HG03442 (cell line): ENCODE data around the gene MTRF1L.
"Not testable (repeated sequence)": the region's sequence is repeated elsewhere in the genome, so short reads cannot be mapped to it uniquely, and the experiment has no call there.

ENCODE experiments used
- ATAC-seq: cut with Tn5 transposase; IDR thresholded peaks from one replicate; pipeline ENCODE4 v1.9.1; 2021; ENCODE audit warnings: mild to moderate bottlenecking, moderate library complexity; ENCODE audit not compliant: unreplicated experiment

The MTRF1L gene

DNA sequence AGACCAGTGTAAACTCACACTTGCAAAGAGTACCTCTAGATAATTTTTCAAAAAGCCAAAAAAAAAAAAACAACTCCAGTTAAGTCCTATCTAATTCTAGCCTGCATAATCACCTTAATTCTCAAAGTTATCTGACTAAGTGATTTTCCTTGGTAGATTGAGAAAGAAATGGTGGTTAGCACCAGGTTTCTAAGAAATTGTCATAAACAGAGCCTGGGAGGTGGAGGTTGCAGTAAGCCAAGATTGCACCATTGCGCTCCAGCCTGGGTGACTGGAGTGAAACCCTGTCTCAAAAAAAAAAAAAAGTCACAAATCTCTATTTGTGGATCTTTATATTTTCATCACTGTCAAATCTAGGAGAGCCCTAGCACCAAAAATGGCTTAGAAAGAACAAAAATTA, 28.6 kb downstream of the MTRF1L start:
- ATAC-seq = no peak

DNA sequence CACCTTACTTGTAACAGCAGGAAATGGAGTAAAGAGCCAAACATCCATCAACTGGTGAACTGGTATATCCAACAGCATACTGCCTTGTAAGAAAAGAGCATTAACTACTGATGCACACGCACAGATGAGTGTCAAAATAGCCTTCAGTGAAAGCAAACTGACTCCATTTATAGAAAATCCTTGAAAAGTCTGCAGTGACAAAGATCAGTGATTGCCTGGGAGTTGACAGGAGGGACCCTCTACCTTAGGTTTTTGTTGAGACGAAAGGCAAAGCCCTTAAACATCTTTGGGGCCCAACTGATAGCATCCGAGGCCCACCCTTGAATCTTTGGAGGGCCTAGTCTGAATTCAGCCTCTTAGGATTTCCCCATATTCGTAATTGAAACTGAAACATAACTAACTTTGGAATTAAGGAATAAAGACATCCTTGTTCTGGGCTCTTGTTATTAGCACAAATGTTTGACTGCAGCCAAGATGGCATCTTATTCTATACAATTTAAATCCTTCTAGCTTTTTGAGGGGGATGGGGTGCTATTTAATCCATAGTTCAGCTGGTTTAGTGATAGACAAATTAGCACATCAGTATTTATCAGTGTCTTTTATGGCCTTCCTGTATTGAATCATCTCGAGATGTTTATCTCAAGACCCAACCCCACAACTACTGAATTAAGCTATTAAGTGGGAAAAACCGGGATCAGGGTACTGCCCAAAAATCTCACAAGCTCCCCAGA, 32.7 kb downstream of the MTRF1L start:
- no peak for ATAC-seq

DNA sequence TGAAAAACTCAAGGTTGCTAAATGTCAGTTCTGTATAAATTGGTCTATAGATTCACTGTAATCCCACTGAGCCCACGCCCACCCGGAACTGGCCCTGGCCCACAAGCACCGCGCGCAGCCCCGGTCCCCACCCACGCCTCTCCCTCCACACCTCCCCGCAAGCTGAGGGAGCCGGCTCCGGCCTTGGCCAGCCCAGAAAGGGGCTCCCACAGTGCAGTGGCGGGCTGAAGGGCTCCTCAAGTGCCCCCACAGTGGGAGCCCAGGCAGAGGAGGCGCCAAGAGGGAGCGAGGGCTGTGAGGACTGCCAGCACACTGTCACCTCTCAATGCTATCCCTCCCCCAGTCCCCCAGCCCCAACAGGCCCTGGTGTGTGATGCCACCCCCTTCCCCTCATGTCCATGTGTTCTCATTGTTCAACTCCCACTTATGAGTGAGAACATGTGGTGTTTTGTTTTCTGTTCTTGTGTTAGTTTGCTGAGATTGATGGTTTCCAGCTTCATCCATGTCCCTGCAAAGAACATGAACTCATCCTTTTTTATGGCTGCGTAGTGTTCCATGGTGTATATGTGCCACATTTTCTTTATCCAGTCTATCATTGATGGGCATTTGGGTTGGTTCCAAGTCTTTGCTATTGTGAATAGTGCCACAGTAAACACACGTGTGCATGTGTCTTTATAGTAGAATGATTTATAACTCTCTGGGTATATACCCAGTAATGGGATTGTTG, 36.2 kb downstream of the MTRF1L start:
- not testable (repeated sequence) for ATAC-seq

DNA sequence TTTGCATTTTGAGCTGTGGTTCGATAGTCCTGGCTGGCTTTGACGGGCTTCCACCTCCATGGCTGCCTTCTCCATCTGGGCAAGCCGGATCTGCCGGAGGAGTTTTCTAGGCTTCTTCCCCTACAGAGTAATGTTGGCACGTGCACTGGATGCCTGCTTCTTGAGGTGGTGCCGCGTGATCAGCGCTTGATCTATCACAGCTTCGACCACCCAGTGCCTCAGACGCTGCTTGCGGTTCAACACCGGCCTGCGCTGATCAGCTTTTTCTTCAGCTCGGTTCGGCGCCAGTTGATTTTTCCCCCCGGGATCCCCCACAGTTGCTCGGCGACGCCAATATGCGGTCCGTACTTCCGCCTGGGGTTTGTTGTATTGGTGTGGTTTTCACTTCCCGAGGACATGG, 43.2 kb downstream of the MTRF1L start:
- no peak for ATAC-seq

DNA sequence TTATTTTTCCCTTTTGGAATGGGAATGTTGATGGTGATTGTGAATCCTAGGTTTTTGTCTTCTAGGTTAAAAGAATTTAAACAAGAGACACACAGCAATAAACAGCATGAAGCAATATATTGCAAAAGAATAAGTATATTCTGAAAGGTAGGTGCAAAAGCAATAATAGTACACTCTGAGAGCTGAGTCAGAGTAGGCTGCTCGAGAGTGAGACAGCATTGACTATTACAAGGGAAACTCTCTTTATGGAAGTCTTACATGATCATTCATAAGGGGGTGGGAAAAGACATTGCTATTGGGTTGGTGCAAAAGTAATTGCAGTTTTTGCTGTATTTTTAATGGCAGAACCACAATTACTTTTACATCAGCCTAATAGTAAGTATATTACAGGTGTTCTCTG, 44.7 kb downstream of the MTRF1L start:
- no peak for ATAC-seq

DNA sequence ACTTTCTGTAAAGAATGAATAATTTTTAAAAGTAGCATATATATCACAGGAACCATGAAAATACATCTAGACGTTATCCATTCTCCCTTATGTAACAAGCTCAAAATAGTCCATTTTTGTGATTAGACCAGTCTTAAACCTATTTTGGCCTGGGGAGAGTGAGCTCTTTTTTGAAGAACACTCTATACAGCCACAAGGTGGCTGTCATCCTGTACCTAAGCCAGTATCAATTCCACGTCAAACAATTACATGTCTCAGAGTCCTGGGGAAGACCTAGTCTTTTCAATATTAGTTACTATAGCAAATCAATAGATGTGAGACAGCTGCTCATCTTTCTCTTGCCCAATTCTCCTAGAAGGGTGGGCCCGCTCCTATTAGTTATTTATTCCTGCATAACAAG, 48.1 kb downstream of the MTRF1L start:
- ATAC-seq = peak; percentile 51

DNA sequence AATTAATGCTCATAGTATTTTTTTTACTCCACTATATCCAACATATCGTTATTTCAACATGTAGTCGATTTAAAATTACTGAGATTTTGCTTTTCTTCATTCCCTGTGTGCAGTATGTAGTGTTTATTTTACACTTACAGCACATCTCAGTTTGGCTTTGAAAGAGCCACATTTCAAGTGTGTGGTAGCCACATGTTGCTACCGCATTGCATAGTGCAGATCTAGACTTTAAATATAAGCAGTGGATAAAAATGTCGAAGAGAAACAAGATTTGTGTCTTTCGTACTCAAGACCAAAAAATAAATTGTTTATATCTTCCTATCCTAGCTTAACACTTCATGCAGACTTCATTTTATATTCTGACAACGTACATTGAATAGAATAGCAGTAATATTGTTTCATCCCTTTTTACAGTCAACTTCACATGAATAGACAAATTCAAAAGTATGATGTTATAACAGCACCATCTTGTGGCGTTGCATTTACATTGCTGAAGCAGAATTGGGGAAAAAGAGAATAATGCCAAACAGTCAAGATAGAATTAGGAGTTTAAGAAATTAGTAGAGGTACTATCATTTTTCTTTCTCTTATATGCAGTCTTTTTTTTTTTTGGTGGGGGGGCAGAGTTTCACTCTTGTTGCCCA, 49.5 kb downstream of the MTRF1L start:
- no peak for ATAC-seq

DNA sequence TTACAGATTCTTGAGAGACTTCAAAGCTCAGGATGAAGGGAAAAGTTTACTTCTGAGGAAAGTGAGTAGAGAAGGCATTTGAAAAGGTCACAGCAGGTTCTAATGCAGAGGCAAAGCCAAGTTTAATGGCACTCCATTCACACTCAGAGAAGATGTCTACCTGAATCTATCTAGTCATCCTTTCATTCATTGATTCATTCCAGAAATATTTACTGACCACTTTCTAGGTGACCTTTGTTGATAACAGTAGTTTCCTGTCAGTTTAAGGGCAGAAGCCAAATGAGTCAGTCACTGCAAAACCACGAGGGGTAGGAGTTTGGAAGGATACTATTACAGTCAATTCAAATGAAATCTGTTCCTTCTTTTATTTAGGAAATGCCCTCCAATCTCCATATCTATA, 50.5 kb downstream of the MTRF1L start:
- no peak for ATAC-seq

DNA sequence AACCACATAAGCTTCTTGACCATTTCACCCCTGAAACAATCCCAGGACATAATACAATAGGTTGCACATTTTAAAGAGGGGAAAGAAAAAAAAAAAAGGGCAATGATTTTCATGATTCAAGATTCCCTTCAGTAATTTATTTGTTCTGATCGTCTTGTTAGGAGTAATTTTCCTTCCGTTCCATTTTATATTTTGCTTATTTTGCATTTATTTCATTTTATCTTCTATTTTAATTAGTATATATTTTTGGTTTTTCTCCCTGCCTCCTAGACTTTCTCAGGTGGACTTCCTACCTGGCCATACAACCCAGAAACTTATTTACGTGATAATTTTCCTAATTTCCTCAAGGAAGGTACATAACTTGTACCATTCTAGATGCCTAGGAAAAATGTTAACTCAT, 52.3 kb downstream of the MTRF1L start:
- no peak for ATAC-seq

DNA sequence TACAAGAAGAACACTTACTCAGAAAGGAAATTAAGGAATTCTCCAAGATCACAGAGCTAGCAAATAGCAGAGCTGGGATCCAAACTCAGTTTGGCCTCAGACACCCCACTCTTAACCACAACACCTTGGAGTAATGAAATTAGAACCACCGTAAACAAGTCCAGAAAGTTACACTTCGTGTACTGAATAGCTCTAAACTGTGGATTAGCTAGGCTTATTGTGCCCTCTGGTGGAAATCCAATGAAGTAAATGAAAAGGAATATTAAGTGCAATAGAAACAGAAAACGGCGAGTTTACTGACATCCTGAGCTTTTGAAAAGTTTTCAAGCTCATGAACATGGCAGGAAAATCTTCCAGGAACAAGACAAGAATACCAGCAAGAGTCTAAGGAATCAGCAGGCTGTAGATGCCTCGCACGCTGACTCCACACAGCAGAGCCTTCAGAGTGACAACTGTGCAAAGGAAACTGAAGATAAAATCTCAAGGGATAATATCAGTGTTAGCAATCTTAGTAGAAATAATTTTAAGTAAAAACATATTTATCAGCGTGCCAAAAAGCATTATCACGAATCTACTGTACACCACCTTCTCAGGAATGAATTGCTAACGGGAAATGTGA, 54.2 kb downstream of the MTRF1L start:
- peak; percentile 88 for ATAC-seq

DNA sequence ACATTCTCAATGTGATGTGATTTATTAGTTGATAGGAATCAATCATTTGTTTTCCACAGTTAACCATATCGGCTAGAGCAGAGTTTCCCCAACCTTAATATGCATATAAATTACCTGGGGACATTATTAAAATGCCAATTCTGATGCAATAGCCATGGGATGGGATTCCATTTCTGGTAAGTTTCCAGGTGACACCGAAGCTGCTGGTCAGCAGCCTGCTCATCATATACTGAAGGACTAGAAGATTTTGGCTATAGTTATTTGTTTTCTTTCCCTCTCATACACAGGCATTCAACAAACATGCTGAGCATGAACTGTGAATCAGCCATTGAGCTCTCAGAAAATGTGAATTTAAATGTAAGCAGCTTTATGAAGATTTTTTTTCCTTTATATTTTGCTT, 55.5 kb downstream of the MTRF1L start:
- ATAC-seq = no peak

DNA sequence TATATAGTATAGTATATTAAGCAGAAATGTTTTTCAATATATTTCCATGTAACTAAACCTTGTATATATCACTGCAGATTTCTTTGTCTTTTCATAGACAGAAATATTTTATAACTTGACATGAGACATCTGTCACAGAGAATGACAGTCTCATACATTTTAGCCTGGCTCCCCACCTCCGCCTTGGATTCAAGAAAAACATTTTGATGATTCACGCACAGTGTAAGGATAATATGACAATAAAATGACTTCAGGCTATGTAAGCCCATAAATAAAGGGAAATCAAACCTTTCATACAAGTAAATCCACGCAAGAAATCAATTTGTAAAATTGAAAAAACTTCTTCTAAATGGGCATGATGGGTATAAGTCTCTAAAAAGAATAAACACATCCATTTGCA, 56.0 kb downstream of the MTRF1L start:
- ATAC-seq = no peak

DNA sequence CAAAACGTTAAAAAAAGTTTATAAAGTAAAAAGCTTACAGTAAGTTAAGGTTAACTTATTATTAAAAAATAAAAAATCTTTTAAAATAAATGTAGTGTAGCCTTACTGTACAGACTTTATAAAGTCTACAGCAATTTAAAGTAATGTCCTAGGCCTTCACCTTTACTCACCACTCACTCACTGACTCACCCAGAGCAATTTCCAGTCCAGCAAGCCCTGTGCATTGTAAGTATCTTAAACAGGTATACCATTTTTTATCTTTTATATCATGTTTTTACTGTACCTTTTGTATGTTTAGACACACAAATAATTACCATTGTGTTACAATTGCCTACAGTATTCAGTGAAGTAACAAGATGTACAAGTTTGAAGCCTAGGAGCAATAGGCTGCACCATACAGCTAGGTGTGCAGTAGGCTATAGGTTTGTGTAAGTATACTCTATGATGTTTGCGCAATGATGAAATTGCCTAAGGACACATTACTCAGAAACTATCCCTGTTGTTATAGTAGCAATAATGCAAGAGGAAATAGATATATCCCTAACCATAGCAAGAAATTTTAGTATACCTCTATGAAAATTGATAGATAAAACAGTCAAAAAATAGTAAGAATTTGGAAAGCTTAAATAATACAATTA, 59.1 kb downstream of the MTRF1L start:
- ATAC-seq = no peak

DNA sequence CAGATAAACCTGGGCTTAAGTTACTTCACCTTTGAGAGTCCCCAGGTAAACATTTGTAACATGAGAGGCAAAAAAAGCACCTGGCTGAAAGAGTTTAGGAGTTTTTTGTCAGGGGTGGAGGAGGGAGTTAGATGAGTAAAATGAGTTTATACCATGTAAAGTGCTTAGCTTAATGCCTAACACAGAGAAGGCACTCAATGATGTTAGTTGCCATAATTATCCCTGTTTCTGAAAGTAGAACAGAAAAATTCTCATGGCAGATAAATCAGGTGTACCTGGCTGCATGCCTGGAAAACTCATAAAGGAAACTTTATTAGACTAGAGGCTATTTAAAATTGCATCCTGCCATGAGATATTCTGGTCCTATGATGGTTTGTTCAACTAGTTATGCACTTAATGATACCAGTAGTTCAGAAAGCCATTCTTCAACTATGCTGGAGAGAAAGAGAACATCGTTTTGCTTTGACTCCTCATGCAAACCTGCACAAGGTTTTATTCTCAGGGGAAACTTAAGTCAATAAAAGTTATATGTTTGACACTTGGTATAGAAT, 60.1 kb downstream of the MTRF1L start:
- no peak for ATAC-seq

DNA sequence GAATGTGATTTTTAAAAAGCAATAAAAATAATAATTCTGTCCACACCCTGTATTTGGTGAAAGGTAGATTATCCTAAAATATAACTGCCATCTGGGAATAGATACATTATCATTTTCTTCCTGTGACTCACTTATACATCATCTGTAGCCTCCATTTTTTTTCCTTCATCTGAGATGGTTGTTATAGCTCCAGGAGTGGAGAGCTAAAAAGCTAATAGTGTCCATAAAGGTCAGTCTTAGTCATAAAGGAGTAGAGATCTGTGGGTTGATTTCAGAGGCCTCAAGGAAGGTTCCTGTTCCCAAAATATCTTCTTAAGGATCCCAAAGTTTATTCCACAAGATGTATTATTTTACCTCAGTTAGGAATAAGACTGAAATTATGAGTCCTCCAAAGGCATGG, 60.8 kb downstream of the MTRF1L start:
- no peak for ATAC-seq
